ENCODE data around the gene WASHC3.

WASHC3 gene

GRCh38 chr12:102008615-102009126 is 53.1 kb downstream of the WASHC3 start:
- no peaks in the 10 kb centered on the region for H3K9me3 ChIP-seq
- no peak for TF ChIP-seq CTCF (IDR thresholded peaks at IDR 0.05; ENCODE audit: low read depth, low read length)
- DNase-seq = no peak
- H3K36me3 ChIP-seq = no peaks in the 10 kb centered on the region
- no peak overlapping the region for H3K4me3 ChIP-seq (ENCODE audit: low read depth, low read length)
- H3K4me1 ChIP-seq = no peaks in the 10 kb centered on the region
- no peaks in the 10 kb centered on the region for H3K27me3 ChIP-seq

GRCh38 chr12:102005256-102005655 is 56.5 kb downstream of the WASHC3 start:
- no peak for TF ChIP-seq CTCF (IDR thresholded peaks at IDR 0.05; ENCODE audit: low read depth, low read length)
- Histone ChIP-seq H3K9me3 (no peaks in the 10 kb centered on the region), H3K4me1 (no peaks in the 10 kb centered on the region), H3K27me3 (no peaks in the 10 kb centered on the region), H3K36me3 (no peaks in the 10 kb centered on the region), H3K4me3 (ENCODE audit: low read depth, low read length) (no peak overlapping the region)
- DNase-seq = no peak

- DNase-seq = no peak
- H3K27me3 ChIP-seq = no peaks in the 10 kb centered on the region
- no peaks in the 10 kb centered on the region for H3K36me3 ChIP-seq
- TF ChIP-seq CTCF (IDR thresholded peaks at IDR 0.05; ENCODE audit: low read depth, low read length) = no peak
- no peak overlapping the region for H3K4me3 ChIP-seq (ENCODE audit: low read depth, low read length)
- H3K4me1 ChIP-seq = no peaks in the 10 kb centered on the region
- no peaks in the 10 kb centered on the region for H3K9me3 ChIP-seq
Observed at GRCh38 chr12:101997102-101997501, 64.7 kb downstream of the WASHC3 start.

- no peak for DNase-seq
- TF ChIP-seq CTCF (IDR thresholded peaks at IDR 0.05; ENCODE audit: low read depth, low read length) = no peak
- H3K4me1 ChIP-seq = no peaks in the 10 kb centered on the region
Observed at GRCh38 chr12:101995684-101996083, 66.1 kb downstream of the WASHC3 start.

GRCh38 chr12:101992091-101992490 is 69.7 kb downstream of the WASHC3 start:
- no peaks in the 10 kb centered on the region for H3K9me3 ChIP-seq
- no peak for TF ChIP-seq CTCF (IDR thresholded peaks at IDR 0.05; ENCODE audit: low read depth, low read length)
- H3K4me1 ChIP-seq = no peaks in the 10 kb centered on the region
- DNase-seq = no peak
- no peaks in the 10 kb centered on the region; the same call in 1 of the 2 replicates for H3K27me3 ChIP-seq
- H3K4me3 ChIP-seq (ENCODE audit: low read depth, low read length) = no peak overlapping the region
- H3K36me3 ChIP-seq = no peaks in the 10 kb centered on the region

More at GRCh38 chr12:101995684-101996083, 66.1 kb downstream of the WASHC3 start:
- Histone ChIP-seq H3K36me3 (no peaks in the 10 kb centered on the region), H3K27me3 (no peaks in the 10 kb centered on the region), H3K4me3 (ENCODE audit: low read depth, low read length) (no peak overlapping the region), H3K9me3 (no peaks in the 10 kb centered on the region)

- Histone ChIP-seq H3K27me3 (peaks cover 8% of the 10 kb centered on the region; the same call in 1 of the 2 replicates), H3K4me3 (ENCODE audit: low read depth, low read length) (no peak overlapping the region), H3K9me3 (no peaks in the 10 kb centered on the region), H3K36me3 (no peaks in the 10 kb centered on the region), H3K4me1 (no peaks in the 10 kb centered on the region)
- no peak for DNase-seq
- TF ChIP-seq CTCF (IDR thresholded peaks at IDR 0.05; ENCODE audit: low read depth, low read length) = no peak
Observed at GRCh38 chr12:101982307-101982706, 79.5 kb downstream of the WASHC3 start.

Measured in BE2C (cell line).